H1 (cell line): ENCODE measurements around the gene RPTOR. TPM values are rescaled to one million over a fixed set of nuclear protein-coding genes. Genes with fewer than 3 reads are reported as not detected.

Experiments
- CTCF ChIA-PET: fragments of 300-600 bp; sonication (Branson Sonifier 250); formaldehyde crosslinking; loops from one replicate; lab custom pipeline; 2021; ENCODE audit not compliant: partially characterized antibody; lab: Charles Lee
- POLR2A ChIA-PET: fragments of 300-600 bp; sonication (Branson Sonifier 250); formaldehyde crosslinking; loops from one replicate; lab custom pipeline; 2021; ENCODE audit warnings: inconsistent platforms; ENCODE audit not compliant: partially characterized antibody; lab: Charles Lee
- DNase-seq, 2 experiments: peaks; one replicate each; pipeline versions ENCODE4 v3.0.0 to v3.0.0-alpha.2; 2010 to 2022; ENCODE audit warnings: low spot score in 2 of 2, low read depth in 1 of 2, mixed read lengths in 1 of 2
- FAIRE-seq: peaks from 2 replicates; lab custom pipeline; 2011; peaks lifted over from hg19 to GRCh38; lab: Jason Lieb, UNC
- H2AFZ ChIP-seq: 2 replicates; pipeline ENCODE4 v1.8.1; 2012; ENCODE audit warnings: low read length, inconsistent platforms
- H2AK5ac ChIP-seq: 2 replicates; pipeline ENCODE4 v1.6.1; 2013; ENCODE audit warnings: low read depth, low read length
- H2BK120ac ChIP-seq: replicated peaks from 2 replicates; pipeline ENCODE3; 2013; ENCODE audit warnings: low read depth, low read length, inconsistent platforms
- H2BK12ac ChIP-seq: 2 replicates; pipeline ENCODE4 v1.6.1; 2013; ENCODE audit warnings: low read depth, low read length
- H2BK15ac ChIP-seq: 2 replicates; pipeline ENCODE4 v1.6.1; 2013; ENCODE audit warnings: low read length
- H2BK20ac ChIP-seq: 2 replicates; pipeline ENCODE4 v1.6.1; 2013; ENCODE audit warnings: low read length
- H2BK5ac ChIP-seq: 2 replicates; pipeline ENCODE4 v1.6.1; 2013; ENCODE audit warnings: low read depth, low read length
- H3K14ac ChIP-seq: 2 replicates; pipeline ENCODE4 v1.6.1; 2013; ENCODE audit warnings: inconsistent platforms; ENCODE audit not compliant: insufficient read length
- H3K18ac ChIP-seq: 2 replicates; pipeline ENCODE4 v1.6.1; 2013; ENCODE audit warnings: low read length; ENCODE audit errors: extremely low read depth
- H3K23ac ChIP-seq: 2 replicates; pipeline ENCODE4 v1.6.1; 2013; ENCODE audit warnings: inconsistent platforms; ENCODE audit not compliant: insufficient read length
- H3K23me2 ChIP-seq: 2 replicates; pipeline ENCODE4 v1.6.1; 2013; ENCODE audit warnings: low read depth, low read length
- H3K27ac ChIP-seq: 2 replicates; pipeline ENCODE4 v1.6.1; 2011; ENCODE audit warnings: low read depth, low read length, inconsistent platforms
- H3K27me3 ChIP-seq, 4 experiments: replicated peaks in 1 of 4; 1 replicate in 1 of 4; 2 replicates in 3 of 4; pipeline versions ENCODE4 v1.6.1 to v1.8.1; 2011 to 2013; ENCODE audit warnings: low read length in 3 of 4, mild to moderate bottlenecking in 3 of 4, inconsistent platforms in 2 of 4, mixed read lengths in 2 of 4, moderate library complexity in 1 of 4; ENCODE audit not compliant: control insufficient read depth in 3 of 4, insufficient read depth in 3 of 4; ENCODE audit errors: extremely low read depth in 1 of 4
- H3K36me3 ChIP-seq, 4 experiments: 2 replicates each; pipeline versions ENCODE4 v1.6.1 to v1.8.1; 2011 to 2013; ENCODE audit warnings: mild to moderate bottlenecking in 4 of 4, low read length in 3 of 4, moderate library complexity in 2 of 4, control low read depth in 1 of 4, inconsistent platforms in 1 of 4; ENCODE audit not compliant: insufficient read depth in 4 of 4, control insufficient read depth in 2 of 4
- H3K4ac ChIP-seq: replicated peaks from 2 replicates; pipeline ENCODE3; 2013; ENCODE audit warnings: low read length, low read depth, mixed read lengths, inconsistent platforms; ENCODE audit not compliant: insufficient read length
- H3K4me1 ChIP-seq, 4 experiments: replicated peaks in 1 of 4; 1 replicate in 1 of 4; 2 replicates in 3 of 4; pipeline versions ENCODE4 v1.6.1 to v1.8.1; 2011 to 2013; ENCODE audit warnings: low read length in 3 of 4, inconsistent platforms in 2 of 4, mixed read lengths in 1 of 4; ENCODE audit not compliant: insufficient read depth in 4 of 4, control insufficient read depth in 3 of 4
- H3K4me2 ChIP-seq, 2 experiments: 2 replicates each; pipeline versions ENCODE4 v1.6.1 to v1.8.1; 2011 to 2013; ENCODE audit warnings: low read depth in 2 of 2, low read length in 2 of 2, control low read depth in 1 of 2, inconsistent platforms in 1 of 2, mild to moderate bottlenecking in 1 of 2; ENCODE audit not compliant: insufficient read depth in 1 of 2
- H3K4me3 ChIP-seq, 4 experiments: fragments of 200-600, 300-600 bp in 1 of 4; sonication (generic), shearing (Covaris generic), sonication (Bioruptor Twin) in 1 of 4; 2 replicates each; pipeline versions ENCODE4 v1.5.1 to v1.8.1; 2011 to 2016; ENCODE audit warnings: low read length in 4 of 4, low read depth in 3 of 4, control low read depth in 2 of 4, inconsistent platforms in 2 of 4, mild to moderate bottlenecking in 2 of 4, mixed read lengths in 1 of 4, moderate library complexity in 1 of 4; ENCODE audit not compliant: insufficient read depth in 2 of 4; ENCODE audit errors: extremely low read depth in 1 of 4
- H3K56ac ChIP-seq: replicated peaks from 2 replicates; pipeline ENCODE3; 2013; ENCODE audit warnings: low read depth, mild to moderate bottlenecking, mixed read lengths, low read length, inconsistent platforms; ENCODE audit not compliant: insufficient read length
- H3K79me1 ChIP-seq: 2 replicates; pipeline ENCODE4 v1.6.1; 2013; ENCODE audit warnings: low read depth, low read length, control low read depth
- H3K79me2 ChIP-seq, 2 experiments: 2 replicates each; pipeline versions ENCODE4 v1.6.1 to v1.8.1; 2012 to 2013; ENCODE audit warnings: low read length in 2 of 2, mild to moderate bottlenecking in 2 of 2, inconsistent platforms in 1 of 2; ENCODE audit not compliant: insufficient read depth in 2 of 2, control insufficient read depth in 1 of 2
- H3K9ac ChIP-seq, 4 experiments: replicated peaks in 1 of 4; 1 replicate in 1 of 4; 2 replicates in 3 of 4; pipeline versions ENCODE4 v1.6.1 to v1.8.1; 2011 to 2013; ENCODE audit warnings: low read depth in 3 of 4, low read length in 3 of 4, control low read depth in 2 of 4, mild to moderate bottlenecking in 2 of 4, moderate library complexity in 2 of 4, inconsistent platforms in 1 of 4; ENCODE audit errors: extremely low read depth in 1 of 4
- H3K9me3 ChIP-seq, 2 experiments: 2 replicates each; pipeline versions ENCODE4 v1.6.1 to v1.8.1; 2012 to 2013; ENCODE audit warnings: mild to moderate bottlenecking in 2 of 2, moderate library complexity in 2 of 2, control low read depth in 1 of 2, inconsistent platforms in 1 of 2, low read depth in 1 of 2, low read length in 1 of 2, mixed read lengths in 1 of 2; ENCODE audit not compliant: insufficient read depth in 2 of 2
- H4K20me1 ChIP-seq, 2 experiments: replicated peaks in 1 of 2; 2 replicates each; pipeline versions ENCODE3 to v1.8.1; 2011 to 2013; ENCODE audit warnings: inconsistent platforms in 2 of 2, low read length in 2 of 2, mild to moderate bottlenecking in 1 of 2; ENCODE audit not compliant: insufficient read depth in 2 of 2, control insufficient read depth in 1 of 2
- H4K5ac ChIP-seq: 2 replicates; pipeline ENCODE4 v1.6.1; 2013; ENCODE audit warnings: low read length, low read depth, mixed read lengths, inconsistent platforms; ENCODE audit not compliant: insufficient read length
- H4K8ac ChIP-seq: 2 replicates; pipeline ENCODE4 v1.8.0; 2013; ENCODE audit warnings: mild to moderate bottlenecking, moderate library complexity, low read length, inconsistent platforms; ENCODE audit not compliant: insufficient read depth; ENCODE audit errors: extremely low read depth
- H4K91ac ChIP-seq: replicated peaks from 2 replicates; pipeline ENCODE3; 2013; ENCODE audit warnings: low read length, mixed read lengths, inconsistent platforms; ENCODE audit not compliant: insufficient read length
- TAF7 ChIP-seq: optimal IDR thresholded peaks from 2 replicates; pipeline ENCODE3; 2011; ENCODE audit warnings: low read depth, mild to moderate bottlenecking, inconsistent platforms, low read length, moderate library complexity, borderline replicate concordance
- WGBS, 2 experiments: shearing (Covaris generic) in 1 of 2; methylation state at CpG; one replicate each; pipeline versions ENCODE4 v1.1.6 to v1.1.7; 2013 to 2015; ENCODE audit warnings: low lambda C conversion rate in 2 of 2, mixed read lengths in 2 of 2, inconsistent platforms in 1 of 2, low coverage in 1 of 2, missing lambda C conversion rate in 1 of 2; ENCODE audit not compliant: insufficient replicate concordance in 2 of 2, insufficient coverage in 1 of 2, insufficient read length in 1 of 2; ENCODE audit errors: extremely low coverage in 1 of 2, missing lambda C conversion rate in 1 of 2; 5-methylcytosine and 5-hydroxymethylcytosine counted together
- polyA plus RNA-seq, 7 experiments: library from polyadenylated mRNA; depleted of rRNA in 3 of 7; stranded (reverse) in 5 of 7; unstranded in 2 of 7; fragments of >200 nt in 5 of 7; fragments of 200-250 nt in 2 of 7; gene quantifications; 1 replicate in 5 of 7; 2 replicates in 1 of 7; 4 replicates in 1 of 7; pipeline versions ENCODE4 v1.2.1 to v1.2.3, GENCODE V29; 2011 to 2013; ENCODE audit warnings: missing spikeins in 2 of 7, mixed read lengths in 2 of 7
- total RNA-seq: library from RNA; stranded (reverse); fragmentation: NEBNext Ultra II Directional; extraction: Animal tissue kit (Norgen Biotek cat#: 25700); gene quantifications from 2 replicates; pipeline ENCODE4 v1.2.1, GENCODE V29; 2021

Gene RPTOR
- total and polyA plus RNA-seq, 2 of the 8 experiments (the other 6 are each of a cell fraction or from before 2014, with no cell fraction given) = 6.9 to 28.7 TPM

DNA sequence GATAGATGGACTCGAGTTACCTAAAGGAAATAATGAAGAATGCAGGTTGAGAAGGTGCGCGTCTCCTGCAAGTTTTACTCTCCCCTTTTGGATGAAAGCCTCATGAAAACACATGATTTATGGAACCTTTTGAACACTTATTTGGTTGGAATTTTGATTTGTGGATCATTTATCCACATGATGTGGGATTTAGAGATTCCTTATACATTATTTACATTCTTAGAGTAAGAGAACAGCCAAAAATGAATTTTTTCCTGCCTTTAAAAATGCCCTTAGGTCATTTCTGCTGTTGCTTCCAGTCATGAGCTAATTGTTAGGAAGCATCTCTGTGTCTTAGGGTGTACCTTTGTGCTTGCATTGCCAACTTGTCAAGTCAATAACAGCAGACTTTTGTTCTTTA lies 99.9 kb downstream of the RPTOR start:
- Histone ChIP-seq H3K27me3 (no peaks in the 10 kb centered on the region), H3K9ac (no peak overlapping the region), H3K79me1 (peaks cover 8% of the 10 kb centered on the region), H3K4me2 (no peak overlapping the region), H3K23ac (no peak overlapping the region), H3K4me3 (no peak overlapping the region), H3K9me3 (no peaks in the 10 kb centered on the region), H2AFZ (no peak overlapping the region), H4K5ac (no peak overlapping the region), H2BK12ac (no peak overlapping the region), H3K4ac (no peak overlapping the region), H4K20me1 (peaks cover 5 to 12% of the 10 kb centered on the region in 2 experiments), H3K79me2 (peaks cover 0 to 30% of the 10 kb centered on the region in 2 experiments; a peak in 3 of 4 replicates), H2BK20ac (no peak overlapping the region), H3K36me3 (no peaks in the 10 kb centered on the region), H2BK15ac (no peak overlapping the region), H2AK5ac (no peak overlapping the region), H3K4me1 (peaks cover 0 to 3% (median 0%) of the 10 kb centered on the region in 4 experiments; a peak in 1 of 7 replicates), H4K91ac (no peak overlapping the region), H3K23me2 (no peaks in the 10 kb centered on the region; the same call in 1 of the 2 replicates), H3K14ac (no peak overlapping the region), H3K18ac (no peak overlapping the region), H3K27ac (no peak overlapping the region), H3K56ac (no peak overlapping the region), H4K8ac (no peak overlapping the region), H2BK120ac (no peak overlapping the region), H2BK5ac (no peak overlapping the region)
- WGBS, 2 experiments = 87% methylated on average over 3 of the region's 3 CpGs; no CpG with 5 or more reads in 1 of the 2 experiments
- no peak for DNase-seq
- ChIA-PET CTCF (interaction anchor here (1.0 kb wide), 1 partner anchor 29 kb away, joined by 3 read pairs; no protein-coding TSS in a partner anchor), POLR2A (no interaction called here)
- FAIRE-seq = no peak
- no peak for TF ChIP-seq TAF7
